Karpas-422 (cell line): ENCODE results near the gene ZNF148. TPM values are rescaled to one million over a fixed set of nuclear protein-coding genes. Genes with fewer than 3 reads are reported as not detected.
"Not testable (repeated sequence)": the region's sequence is repeated elsewhere in the genome, so short reads cannot be mapped to it uniquely, and the experiment has no call there.

Experiments
- DNase-seq: peaks from one replicate; pipeline ENCODE4 v3.0.0-alpha.2; 2015
- H2AFZ ChIP-seq: fragments of 200-600 bp; sonication (generic); 2 replicates; pipeline ENCODE4 v1.6.1; 2014; ENCODE audit warnings: antibody characterized with exemption, low read length, mixed read lengths
- H3K27ac ChIP-seq: fragments of 200-600 bp; sonication (generic); 2 replicates; pipeline ENCODE4 v1.5.1; 2014; ENCODE audit warnings: mild to moderate bottlenecking, low read length, moderate library complexity
- H3K27me3 ChIP-seq: fragments of 200-600 bp; sonication (generic); 2 replicates; pipeline ENCODE4 v1.6.1; 2014; ENCODE audit warnings: low read length, mixed read lengths
- H3K36me3 ChIP-seq: fragments of 200-600 bp; sonication (generic); 2 replicates; pipeline ENCODE4 v1.6.1; 2014; ENCODE audit warnings: low read length, mixed read lengths; ENCODE audit not compliant: insufficient read depth
- H3K4me1 ChIP-seq: fragments of 200-600 bp; sonication (generic); 2 replicates; pipeline ENCODE4 v1.6.1; 2014; ENCODE audit warnings: mild to moderate bottlenecking, low read length, mixed read lengths
- H3K4me2 ChIP-seq: fragments of 200-600 bp; sonication (generic); 2 replicates; pipeline ENCODE4 v1.6.1; 2014; ENCODE audit warnings: low read length, low read depth, mild to moderate bottlenecking; ENCODE audit not compliant: poor library complexity, severe bottlenecking
- H3K4me3 ChIP-seq: fragments of 200-600 bp; sonication (generic); 2 replicates; pipeline ENCODE4 v1.5.1; 2014; ENCODE audit warnings: mild to moderate bottlenecking, antibody characterized with exemption, low read length, mixed read lengths
- H3K79me2 ChIP-seq: fragments of 200-600 bp; sonication (generic); 2 replicates; pipeline ENCODE4 v1.6.1; 2014; ENCODE audit warnings: mild to moderate bottlenecking, low read length, mixed read lengths
- H3K9ac ChIP-seq: fragments of 200-600 bp; sonication (generic); 2 replicates; pipeline ENCODE4 v1.6.0; 2014; ENCODE audit warnings: low read length
- H3K9me2 ChIP-seq: fragments of 200-600 bp; sonication (generic), shearing (Covaris generic); replicated peaks from 2 replicates; pipeline ENCODE4 v1.6.0; 2014; ENCODE audit warnings: mild to moderate bottlenecking, low read length, moderate library complexity; ENCODE audit not compliant: insufficient read depth
- H3K9me3 ChIP-seq: fragments of 300-700, 200-600 bp; sonication (generic); 2 replicates; pipeline ENCODE4 v1.6.1; 2014; ENCODE audit warnings: low read length, mixed read lengths
- H4K20me1 ChIP-seq: fragments of 200-600 bp; sonication (generic); 2 replicates; pipeline ENCODE4 v1.6.1; 2014; ENCODE audit warnings: mild to moderate bottlenecking, antibody characterized with exemption, low read length, low read depth; ENCODE audit not compliant: insufficient read depth
- total RNA-seq: library from RNA; depleted of rRNA; stranded (reverse); fragments of >200 nt; shearing (Covaris generic); gene quantifications from 2 replicates; pipeline ENCODE4 v1.2.3, GENCODE V29; 2014; ENCODE audit warnings: low replicate concordance

ZNF148 gene
- total RNA-seq, 1 experiment from 2014 or later: 53.8 TPM

GRCh38 chr3:125402639-125403038 is 27.5 kb upstream of the ZNF148 start:
- H3K9me3 ChIP-seq: no peaks in the 10 kb centered on the region
- no peaks in the 10 kb centered on the region for H4K20me1 ChIP-seq
- no peak overlapping the region for H3K4me2 ChIP-seq
- no peak overlapping the region for H3K27ac ChIP-seq
- no peaks in the 10 kb centered on the region for H3K79me2 ChIP-seq
- peaks cover 3% of the 10 kb centered on the region; the same call in 1 of the 2 replicates for H3K27me3 ChIP-seq
- no peak overlapping the region for H3K4me3 ChIP-seq
- peaks cover 21% of the 10 kb centered on the region for H3K4me1 ChIP-seq
- H3K9me2 ChIP-seq: no peaks in the 10 kb centered on the region
- H2AFZ ChIP-seq: no peak overlapping the region
- peak; percentile 29 for DNase-seq
- no peaks in the 10 kb centered on the region for H3K36me3 ChIP-seq
- H3K9ac ChIP-seq: no peak overlapping the region

- H3K9ac ChIP-seq: no peak overlapping the region
- no peak overlapping the region for H2AFZ ChIP-seq
- no peaks in the 10 kb centered on the region for H4K20me1 ChIP-seq
- no peaks in the 10 kb centered on the region for H3K79me2 ChIP-seq
- no peaks in the 10 kb centered on the region for H3K36me3 ChIP-seq
- H3K9me3 ChIP-seq: no peaks in the 10 kb centered on the region
- no peaks in the 10 kb centered on the region for H3K9me2 ChIP-seq
- H3K27me3 ChIP-seq: peaks cover 3% of the 10 kb centered on the region; the same call in 1 of the 2 replicates
- H3K4me2 ChIP-seq: no peak overlapping the region
- peaks cover 21% of the 10 kb centered on the region for H3K4me1 ChIP-seq
- no peak overlapping the region for H3K27ac ChIP-seq
- peak; percentile 23 for DNase-seq
- H3K4me3 ChIP-seq: no peak overlapping the region
Measured at GRCh38 chr3:125401402-125401801, 26.3 kb upstream of the ZNF148 start.

GRCh38 chr3:125398952-125399351 is 23.8 kb upstream of the ZNF148 start:
- Histone ChIP-seq H3K36me3 (no peaks in the 10 kb centered on the region), H3K4me3 (no peak overlapping the region), H3K79me2 (no peaks in the 10 kb centered on the region), H3K9me3 (no peaks in the 10 kb centered on the region), H4K20me1 (no peaks in the 10 kb centered on the region), H3K4me1 (peaks cover 15% of the 10 kb centered on the region), H3K4me2 (no peak overlapping the region), H3K9me2 (no peaks in the 10 kb centered on the region), H3K9ac (no peak overlapping the region), H2AFZ (no peak overlapping the region), H3K27me3 (peaks cover 3% of the 10 kb centered on the region; the same call in 1 of the 2 replicates), H3K27ac (no peak overlapping the region)
- no peak for DNase-seq

- H3K27ac ChIP-seq: no peak overlapping the region
- no peaks in the 10 kb centered on the region for H3K79me2 ChIP-seq
- H3K9me3 ChIP-seq: no peaks in the 10 kb centered on the region
- H3K27me3 ChIP-seq: peaks cover 3% of the 10 kb centered on the region; the same call in 1 of the 2 replicates
- H3K36me3 ChIP-seq: no peaks in the 10 kb centered on the region
- H3K4me3 ChIP-seq: no peak overlapping the region
- no peak overlapping the region for H3K4me2 ChIP-seq
- H4K20me1 ChIP-seq: no peaks in the 10 kb centered on the region
- no peak overlapping the region for H3K9ac ChIP-seq
- peaks cover 6% of the 10 kb centered on the region for H3K4me1 ChIP-seq
- no peaks in the 10 kb centered on the region for H3K9me2 ChIP-seq
- H2AFZ ChIP-seq: no peak overlapping the region
- DNase-seq: no peak
Measured at GRCh38 chr3:125395091-125395490, 20.0 kb upstream of the ZNF148 start.

- H3K9ac ChIP-seq: no peak overlapping the region
- H3K36me3 ChIP-seq: no peaks in the 10 kb centered on the region
- no peaks in the 10 kb centered on the region for H3K9me3 ChIP-seq
- peaks cover 6% of the 10 kb centered on the region for H3K4me1 ChIP-seq
- no peak overlapping the region for H3K4me2 ChIP-seq
- no peak overlapping the region for H3K27ac ChIP-seq
- no peaks in the 10 kb centered on the region for H4K20me1 ChIP-seq
- no peak for DNase-seq
- no peak overlapping the region for H2AFZ ChIP-seq
- H3K4me3 ChIP-seq: no peak overlapping the region
- H3K79me2 ChIP-seq: no peaks in the 10 kb centered on the region
- no peaks in the 10 kb centered on the region for H3K9me2 ChIP-seq
- peaks cover 3% of the 10 kb centered on the region; the same call in 1 of the 2 replicates for H3K27me3 ChIP-seq
Measured at GRCh38 chr3:125394406-125394805, 19.3 kb upstream of the ZNF148 start.

DNA sequence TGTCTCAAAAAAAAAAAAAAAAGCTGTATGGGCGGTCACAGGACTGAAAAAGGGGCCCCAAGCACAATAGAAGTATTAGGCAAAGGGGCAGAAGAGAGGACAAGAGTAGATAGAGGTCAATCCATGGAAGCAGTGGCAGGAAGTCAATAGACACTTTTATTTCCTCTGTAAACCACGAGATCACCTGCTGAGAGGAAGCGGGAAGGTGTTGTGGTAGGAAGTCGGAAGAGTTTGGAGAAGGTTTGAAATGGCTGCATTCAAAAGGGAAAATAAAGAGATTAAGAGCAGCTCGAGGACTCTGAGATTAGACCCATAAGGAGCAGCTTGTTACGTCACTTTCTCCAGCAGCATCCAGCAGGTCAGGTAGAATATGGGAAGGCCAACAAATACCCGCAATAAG is 14.2 kb upstream of the ZNF148 start:
- no peaks in the 10 kb centered on the region for H3K4me1 ChIP-seq
- H3K79me2 ChIP-seq: no peaks in the 10 kb centered on the region
- no peak for DNase-seq
- no peak overlapping the region for H3K27ac ChIP-seq
- no peaks in the 10 kb centered on the region for H3K9me2 ChIP-seq
- no peaks in the 10 kb centered on the region for H3K27me3 ChIP-seq
- no peak overlapping the region for H3K4me2 ChIP-seq
- no peak overlapping the region for H3K4me3 ChIP-seq
- H2AFZ ChIP-seq: no peak overlapping the region
- H3K9ac ChIP-seq: no peak overlapping the region
- H3K9me3 ChIP-seq: no peaks in the 10 kb centered on the region
- H4K20me1 ChIP-seq: no peaks in the 10 kb centered on the region
- H3K36me3 ChIP-seq: no peaks in the 10 kb centered on the region

DNA sequence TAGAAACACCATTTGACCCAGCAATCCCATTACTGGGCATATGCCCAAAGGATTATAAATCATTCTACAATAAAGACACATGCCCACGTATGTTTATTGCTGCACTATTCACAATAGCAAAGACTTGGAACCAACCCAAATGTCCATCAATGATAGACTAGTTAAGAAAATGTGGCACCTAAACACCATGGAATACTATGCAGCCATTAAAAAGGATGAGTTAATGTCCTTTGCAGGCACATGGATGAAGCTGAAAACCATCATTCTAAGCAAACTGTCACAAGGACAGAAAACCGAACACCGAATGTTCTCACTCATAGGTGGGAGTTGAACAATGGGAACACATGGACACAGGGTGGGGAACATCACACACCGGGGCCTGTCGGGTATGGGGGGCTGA is 13.2 kb upstream of the ZNF148 start:
- H3K4me1 ChIP-seq, H3K27me3 ChIP-seq, H3K4me3 ChIP-seq, DNase-seq, H3K9me3 ChIP-seq, H4K20me1 ChIP-seq, H3K27ac ChIP-seq, H2AFZ ChIP-seq, H3K79me2 ChIP-seq, H3K36me3 ChIP-seq, H3K9ac ChIP-seq, H3K9me2 ChIP-seq, H3K4me2 ChIP-seq: not testable (repeated sequence)

DNA sequence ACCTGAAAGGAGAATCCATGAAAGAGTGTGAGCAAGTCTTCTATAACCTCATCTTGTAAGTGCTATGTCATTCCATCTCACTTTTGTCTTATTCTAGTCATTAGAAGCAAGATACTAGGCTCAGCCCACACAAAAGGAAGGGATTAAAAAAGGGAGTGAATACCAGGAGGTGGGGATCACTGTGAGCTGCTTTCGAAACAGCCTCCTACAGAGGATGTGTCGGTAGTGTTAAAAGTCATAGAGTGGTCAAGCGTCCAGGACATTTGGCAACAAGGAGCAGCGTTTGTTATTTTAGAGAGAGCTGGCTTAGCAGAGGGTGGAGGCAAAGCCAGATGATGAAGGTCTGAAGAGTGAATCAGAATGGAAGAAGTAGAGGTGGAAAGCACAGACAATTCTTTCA is 11.7 kb upstream of the ZNF148 start:
- H3K27ac ChIP-seq: no peak overlapping the region
- H3K4me1 ChIP-seq: peaks cover 4% of the 10 kb centered on the region; the same call in 1 of the 2 replicates
- DNase-seq: peak; percentile 28
- no peaks in the 10 kb centered on the region for H3K79me2 ChIP-seq
- H3K4me3 ChIP-seq: no peak overlapping the region
- no peaks in the 10 kb centered on the region for H3K27me3 ChIP-seq
- H3K9me3 ChIP-seq: no peaks in the 10 kb centered on the region
- no peaks in the 10 kb centered on the region for H3K9me2 ChIP-seq
- H3K36me3 ChIP-seq: no peaks in the 10 kb centered on the region
- H2AFZ ChIP-seq: no peak overlapping the region
- no peak overlapping the region for H3K4me2 ChIP-seq
- H4K20me1 ChIP-seq: no peaks in the 10 kb centered on the region
- H3K9ac ChIP-seq: no peak overlapping the region

- H3K9me2 ChIP-seq: no peaks in the 10 kb centered on the region
- H3K4me2 ChIP-seq: no peak overlapping the region
- no peaks in the 10 kb centered on the region for H3K27me3 ChIP-seq
- H4K20me1 ChIP-seq: no peaks in the 10 kb centered on the region
- H2AFZ ChIP-seq: no peak overlapping the region
- DNase-seq: peak; percentile 31
- no peak overlapping the region for H3K27ac ChIP-seq
- H3K4me1 ChIP-seq: peaks cover 4% of the 10 kb centered on the region; the same call in 1 of the 2 replicates
- no peaks in the 10 kb centered on the region for H3K36me3 ChIP-seq
- no peak overlapping the region for H3K9ac ChIP-seq
- H3K9me3 ChIP-seq: no peaks in the 10 kb centered on the region
- no peaks in the 10 kb centered on the region for H3K79me2 ChIP-seq
- H3K4me3 ChIP-seq: no peak overlapping the region
Measured at GRCh38 chr3:125383744-125384143, 8.6 kb upstream of the ZNF148 start.
